ENCODE data around the gene TNPO2. TPM values are rescaled to one million over a fixed set of nuclear protein-coding genes. Genes with fewer than 3 reads are reported as not detected.
"Not testable (repeated sequence)": the region's sequence is repeated elsewhere in the genome, so short reads cannot be mapped to it uniquely, and the experiment has no call there.

Gene TNPO2
- total and polyA plus RNA-seq, 8 donors, result 15.7 to 37.2 (median 25.2) TPM

- no peak overlapping the region for H3K27ac ChIP-seq
- no peak for TF ChIP-seq CTCF (IDR thresholded peaks at IDR 0.05)
- no peak for DNase-seq
- no peaks in the 10 kb centered on the region for H3K9me3 ChIP-seq
- FAIRE-seq, result no peak
- WGBS, 2 donors, result 78 to 91% methylated on average over 3 of the region's 3 CpGs
- intact Hi-C loops (cut with DNase I), result no loop called here
- no peak overlapping the region for H3K4me3 ChIP-seq
- no peaks in the 10 kb centered on the region for H3K27me3 ChIP-seq
- no peaks in the 10 kb centered on the region for H3K36me3 ChIP-seq
- H3K4me1 ChIP-seq, result peaks cover 0 to under 1% (median 0%) of the 10 kb centered on the region in 3 donors
- ATAC-seq, result no peak
Observed at GRCh38 chr19:12685831-12686230, 37.9 kb downstream of the TNPO2 start.

GRCh38 chr19:12681074-12681987, 42.4 kb downstream of the TNPO2 start, which contains the start of gene DHPS:
TSS of gene DHPS (minus strand) at chr19:12681880. CDS start at chr19:12681766, 114 bp downstream.
- H3K9me3 ChIP-seq, result no peaks in the 10 kb centered on the region
- peaks cover 0 to 3% (median 2%) of the 10 kb centered on the region in 3 donors for H3K4me1 ChIP-seq
- 0% methylated on average over 68 of the region's 68 CpGs for WGBS, 2 donors
- intact Hi-C loops (cut with DNase I), result no loop called here
- peaks cover 0 to 20% (median 14%) of the 10 kb centered on the region in 3 donors for H3K36me3 ChIP-seq
- no peaks in the 10 kb centered on the region for H3K27me3 ChIP-seq
- FAIRE-seq (no peak), ATAC-seq (peak; percentile 91 to 95 (median 94)), DNase-seq (peak; percentile 85 to 95 (median 92))
- no peak for TF ChIP-seq CTCF (IDR thresholded peaks at IDR 0.05)
- H3K27ac ChIP-seq, result peak within 1 kb of the TSS; percentile 89 to 96 (median 94)
- H3K4me3 ChIP-seq, result peak within 1 kb of the TSS; percentile 71 to 95 (median 85)

- peaks cover 2 to 33% (median 18%) of the 10 kb centered on the region in 3 donors for H3K36me3 ChIP-seq
- peaks cover 0 to 3% (median 2%) of the 10 kb centered on the region in 3 donors for H3K4me1 ChIP-seq
- H3K27ac ChIP-seq, result no peak overlapping the region
- H3K4me3 ChIP-seq, result no peak overlapping the region
- no peaks in the 10 kb centered on the region for H3K27me3 ChIP-seq
- H3K9me3 ChIP-seq, result no peaks in the 10 kb centered on the region
- 87% methylated on average over 9 of the region's 9 CpGs for WGBS, 2 donors
- intact Hi-C loops (cut with DNase I), result no loop called here
- no peak for FAIRE-seq
- DNase-seq, result no peak
- no peak for TF ChIP-seq CTCF (IDR thresholded peaks at IDR 0.05)
- ATAC-seq, result no peak
Observed at GRCh38 chr19:12680034-12680433, 43.7 kb downstream of the TNPO2 start.

GRCh38 chr19:12678039-12678438, 45.7 kb downstream of the TNPO2 start:
- WGBS, 2 donors, result 82 to 87% methylated on average over 5 of the region's 5 CpGs
- intact Hi-C loops (cut with DNase I), result loop anchor here in 1 of 3 donors (10.0 kb wide), 1 partner anchor 113 kb away; no protein-coding TSS in a partner anchor
- peaks cover 3 to 46% (median 23%) of the 10 kb centered on the region in 3 donors for H3K36me3 ChIP-seq
- DNase-seq, ATAC-seq, H3K4me3 ChIP-seq, H3K27ac ChIP-seq, H3K4me1 ChIP-seq, H3K9me3 ChIP-seq, FAIRE-seq, H3K27me3 ChIP-seq: not testable (repeated sequence)

GRCh38 chr19:12676928-12677327, 46.8 kb downstream of the TNPO2 start:
- no peaks in the 10 kb centered on the region for H3K27me3 ChIP-seq
- H3K27ac ChIP-seq, result no peak overlapping the region
- intact Hi-C loops (cut with DNase I), result loop anchor here in 1 of 3 donors (10.0 kb wide), 1 partner anchor 112 kb away; no protein-coding TSS in a partner anchor
- peaks cover 3 to 46% (median 23%) of the 10 kb centered on the region in 3 donors for H3K36me3 ChIP-seq
- peaks cover 0 to 3% (median 2%) of the 10 kb centered on the region in 3 donors for H3K4me1 ChIP-seq
- no peak overlapping the region for H3K4me3 ChIP-seq
- ATAC-seq (no peak), FAIRE-seq (no peak), DNase-seq (peak in 1 of 6 donors; percentile 37)
- WGBS, 2 donors, result 88 to 94% methylated on average over 12 of the region's 12 CpGs
- no peaks in the 10 kb centered on the region for H3K9me3 ChIP-seq
- TF ChIP-seq CTCF (IDR thresholded peaks at IDR 0.05), result no peak
